Mesodermal cell (in vitro differentiated cells): ENCODE data around the gene GUCA2A.

Source experiments
- H3K27ac ChIP-seq: 2 replicates; pipeline ENCODE4 v1.7.0; 2013; ENCODE audit warnings: mild to moderate bottlenecking, low read depth, low read length, moderate library complexity; ENCODE audit not compliant: severe bottlenecking
- H3K36me3 ChIP-seq: 2 replicates; pipeline ENCODE4 v1.7.1; 2013; ENCODE audit warnings: mild to moderate bottlenecking, low read length, moderate library complexity; ENCODE audit not compliant: control insufficient read depth, insufficient read depth
- H3K4me1 ChIP-seq: one replicate; pipeline ENCODE4 v1.7.1; 2013; ENCODE audit warnings: mild to moderate bottlenecking, low read length; ENCODE audit not compliant: insufficient read depth, control insufficient read depth, poor library complexity, severe bottlenecking
- H3K4me3 ChIP-seq: 2 replicates; pipeline ENCODE4 v1.7.0; 2013; ENCODE audit warnings: low read length, control low read depth, mild to moderate bottlenecking; ENCODE audit not compliant: insufficient read depth, poor library complexity, severe bottlenecking; ENCODE audit errors: extremely low read depth
- H3K9me3 ChIP-seq: 2 replicates; pipeline ENCODE4 v1.7.1; 2013; ENCODE audit warnings: mild to moderate bottlenecking, low read length, moderate library complexity; ENCODE audit not compliant: control insufficient read depth
- WGBS, 2 experiments: methylation state at CpG; one replicate each; pipeline ENCODE4 v1.1.5; 2013; ENCODE audit warnings: missing lambda C conversion rate in 2 of 2; ENCODE audit not compliant: insufficient coverage in 2 of 2; 5-methylcytosine and 5-hydroxymethylcytosine counted together

GUCA2A gene

GRCh38 chr1:42177541-42177981, 13.0 kb upstream of the GUCA2A start:
- Histone ChIP-seq H3K27ac (peak overlapping the region; percentile 78), H3K9me3 (no peaks in the 10 kb centered on the region), H3K36me3 (peaks cover 48% of the 10 kb centered on the region), H3K4me1 (peaks cover 29% of the 10 kb centered on the region), H3K4me3 (no peak overlapping the region)
- 75 to 88% methylated on average over 2 of the region's 6 CpGs for WGBS, 2 experiments

DNA sequence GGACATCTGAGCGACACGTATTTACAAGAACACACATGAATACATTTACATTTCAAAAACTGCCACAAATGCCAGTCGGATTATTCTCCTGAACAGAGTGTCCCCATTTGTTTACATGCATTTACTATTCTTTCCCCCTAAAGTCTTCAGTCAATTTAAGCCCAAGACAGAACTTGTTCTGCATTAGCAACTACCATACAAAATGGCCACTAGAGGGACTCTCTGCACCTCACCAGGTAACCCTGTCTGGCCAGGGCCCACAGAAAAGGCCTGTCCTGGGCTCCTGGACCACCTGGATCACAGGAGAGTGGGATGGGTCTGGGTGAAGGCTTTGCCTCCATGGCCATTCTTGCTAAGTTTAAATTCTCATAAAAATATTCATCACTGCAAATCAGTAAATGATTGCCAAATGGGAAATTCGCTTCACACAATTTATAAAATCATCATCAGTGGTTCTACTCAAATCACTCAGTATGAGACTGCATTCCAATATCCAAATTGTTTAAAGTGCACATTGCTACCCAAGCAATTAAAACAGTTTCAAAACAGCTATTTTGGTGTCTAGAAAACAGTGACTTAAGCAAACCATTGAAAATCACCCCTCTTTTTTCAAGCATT, 12.5 kb upstream of the GUCA2A start:
- peak overlapping the region; percentile 31 for H3K27ac ChIP-seq
- no peaks in the 10 kb centered on the region for H3K9me3 ChIP-seq
- 84 to 87% methylated on average over 4 of the region's 4 CpGs for WGBS, 2 experiments

GRCh38 chr1:42175314-42176054, 10.9 kb upstream of the GUCA2A start:
- Histone ChIP-seq H3K36me3 (peaks cover 30% of the 10 kb centered on the region), H3K27ac (no peak overlapping the region), H3K4me3 (no peak overlapping the region), H3K4me1 (peaks cover 44% of the 10 kb centered on the region), H3K9me3 (no peaks in the 10 kb centered on the region)
- 87 to 93% methylated on average over 7 of the region's 7 CpGs for WGBS, 2 experiments

More for the DNA sequence above, 12.5 kb upstream of the GUCA2A start:
- H3K4me3 ChIP-seq: no peak overlapping the region
- peaks cover 43% of the 10 kb centered on the region for H3K36me3 ChIP-seq
- H3K4me1 ChIP-seq: peaks cover 34% of the 10 kb centered on the region

DNA sequence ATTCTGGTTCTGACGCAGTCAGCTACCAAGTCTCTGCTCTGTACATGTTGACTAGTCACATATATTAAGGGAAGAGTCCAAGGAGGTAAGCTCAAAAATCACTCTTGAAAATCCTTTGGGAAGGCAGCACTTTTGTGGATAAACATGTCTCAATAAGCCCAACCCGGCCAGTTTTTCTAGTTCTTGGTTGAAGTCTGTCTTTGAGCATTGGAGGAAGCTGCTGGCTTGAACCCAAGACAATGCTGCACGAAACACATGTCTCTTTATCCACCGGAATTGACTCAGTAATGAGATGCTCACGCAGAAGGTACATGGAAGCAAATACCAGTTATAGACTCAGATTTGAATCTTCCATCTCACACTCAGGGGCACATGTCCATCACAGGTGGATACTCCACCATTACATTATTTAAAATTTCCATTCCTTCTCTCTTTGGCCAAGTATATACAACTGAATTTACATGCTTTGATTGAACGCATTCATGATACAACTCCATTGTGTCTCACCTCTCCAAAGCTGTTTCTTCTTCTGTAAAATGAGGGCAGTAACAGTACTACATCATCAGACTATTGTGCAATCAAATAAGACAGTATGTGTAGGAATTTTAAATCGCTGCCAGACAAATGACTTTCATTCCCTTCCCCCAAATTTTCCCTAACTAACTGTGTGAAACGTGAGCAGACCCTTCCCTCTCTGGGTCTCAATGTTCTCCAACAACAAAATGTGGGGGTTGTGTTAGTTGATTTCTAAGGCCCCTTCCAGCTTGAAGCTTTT, 9.6 kb upstream of the GUCA2A start:
- no peak overlapping the region for H3K4me3 ChIP-seq
- peaks cover 37% of the 10 kb centered on the region for H3K4me1 ChIP-seq
- H3K27ac ChIP-seq: no peak overlapping the region
- H3K9me3 ChIP-seq: no peaks in the 10 kb centered on the region
- peaks cover 18% of the 10 kb centered on the region for H3K36me3 ChIP-seq
- WGBS, 2 experiments: 94 to 97% methylated on average over 5 to 6 of the region's 8 CpGs

- Histone ChIP-seq H3K9me3 (no peaks in the 10 kb centered on the region), H3K4me1 (peaks cover 32% of the 10 kb centered on the region), H3K27ac (no peak overlapping the region), H3K36me3 (peaks cover 13% of the 10 kb centered on the region), H3K4me3 (no peak overlapping the region)
- WGBS, 2 experiments: 92% methylated on average over 2 of the region's 9 CpGs
Measured at GRCh38 chr1:42173155-42173933, 8.8 kb upstream of the GUCA2A start.

- H3K27ac ChIP-seq: no peak overlapping the region
- no peak overlapping the region for H3K4me3 ChIP-seq
- 93 to 98% methylated on average over 10 to 13 of the region's 15 CpGs for WGBS, 2 experiments
- H3K4me1 ChIP-seq: peaks cover 26% of the 10 kb centered on the region
- no peaks in the 10 kb centered on the region for H3K9me3 ChIP-seq
- H3K36me3 ChIP-seq: peaks cover 13% of the 10 kb centered on the region
Measured at GRCh38 chr1:42172381-42173133, 8.0 kb upstream of the GUCA2A start.

DNA sequence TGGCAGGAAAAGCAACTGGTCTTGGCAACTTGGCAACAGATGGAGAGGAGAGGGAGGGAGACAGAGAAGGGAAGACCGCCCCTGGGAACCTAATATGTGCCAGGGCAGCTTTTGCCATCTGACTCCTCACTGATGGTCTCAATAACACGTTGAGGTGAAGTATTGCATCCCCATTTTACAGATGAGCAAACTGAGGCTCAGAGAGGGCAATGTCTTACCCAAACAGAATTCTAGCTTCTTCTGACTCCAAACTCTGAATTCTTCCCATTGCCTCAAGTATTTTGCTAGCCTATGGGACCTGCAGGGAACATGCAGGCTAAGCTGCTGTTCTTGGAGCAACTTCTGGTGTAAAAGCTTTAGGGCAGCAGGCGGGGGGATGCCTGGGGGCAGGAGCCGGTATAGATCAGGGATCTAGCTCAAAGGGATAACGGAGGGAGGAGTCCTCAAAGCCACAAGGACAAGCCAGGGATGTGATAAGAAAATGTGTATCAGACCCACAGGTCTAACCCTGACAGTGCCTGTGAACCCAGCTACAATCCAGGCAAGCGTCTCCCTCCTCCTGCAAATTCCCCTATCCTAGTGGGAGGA, 7.2 kb upstream of the GUCA2A start:
- no peak overlapping the region for H3K27ac ChIP-seq
- WGBS, 2 experiments: 79 to 96% methylated on average over 4 to 5 of the region's 6 CpGs
- H3K36me3 ChIP-seq: peaks cover 12% of the 10 kb centered on the region
- no peak overlapping the region for H3K4me3 ChIP-seq
- H3K9me3 ChIP-seq: no peaks in the 10 kb centered on the region
- peaks cover 22% of the 10 kb centered on the region for H3K4me1 ChIP-seq

GRCh38 chr1:42170779-42171621, 6.5 kb upstream of the GUCA2A start:
- Histone ChIP-seq H3K27ac (no peak overlapping the region), H3K9me3 (no peaks in the 10 kb centered on the region), H3K36me3 (peaks cover 5% of the 10 kb centered on the region), H3K4me1 (peaks cover 22% of the 10 kb centered on the region), H3K4me3 (no peak overlapping the region)
- WGBS, 2 experiments: 78 to 80% methylated on average over 11 to 14 of the region's 17 CpGs

DNA sequence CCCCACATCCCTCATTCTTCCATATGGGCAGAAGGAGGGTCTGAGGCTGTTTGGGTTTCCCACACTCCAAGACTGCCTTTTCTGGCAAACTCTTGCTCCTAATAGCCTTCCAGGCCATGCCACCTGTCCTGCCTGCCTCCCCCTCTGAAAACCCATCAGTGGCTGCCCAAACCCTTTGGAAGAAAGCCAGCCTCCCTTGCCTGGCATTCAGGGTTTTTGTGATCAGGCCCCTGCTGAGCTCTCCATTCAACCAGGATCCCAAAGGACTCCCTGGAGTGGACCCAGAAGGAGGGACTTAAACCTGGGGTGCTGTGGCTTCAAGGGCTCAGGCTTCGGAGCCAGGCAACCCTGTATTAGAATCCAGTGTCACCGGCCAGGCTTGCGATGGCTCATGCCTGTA, 4.2 kb upstream of the GUCA2A start:
- Histone ChIP-seq H3K4me3 (no peak overlapping the region), H3K9me3 (no peaks in the 10 kb centered on the region), H3K27ac (no peak overlapping the region), H3K36me3 (no peaks in the 10 kb centered on the region), H3K4me1 (peaks cover 34% of the 10 kb centered on the region)
- WGBS, 2 experiments: 97 to 100% methylated on average over 3 of the region's 3 CpGs
